ENCODE data around the gene IL4I1. TPM values are rescaled to one million over a fixed set of nuclear protein-coding genes. Genes with fewer than 3 reads are reported as not detected.

IL4I1 gene
- total and polyA plus RNA-seq, 2 of the 8 experiments (the other 6 are each of a cell fraction or from before 2014, with no cell fraction given) = 0.41 to 0.76 TPM

- TF ChIP-seq SAP30 (IDR thresholded peaks at IDR 0.05; ENCODE audit: insufficient read depth, insufficient replicate concordance, low read length) (no peak), YY1 (IDR thresholded peaks at IDR 0.05; ENCODE audit: low read depth, low read length) (no peak), POU5F1 (IDR thresholded peaks at IDR 0.05; ENCODE audit: low read depth, low read length) (no peak)
These were observed 43.2 kb upstream of the IL4I1 start (continued) for GRCh38 chr19:49939721-49940481.

All from H1 (cell line).